Measurements from ENCODE around the gene PDGFA.

PDGFA gene

GRCh38 chr7:505171-505570, 14.5 kb downstream of the PDGFA start:
- Histone ChIP-seq H3F3A (ENCODE audit: control insufficient read depth, insufficient read depth) (no peaks in the 10 kb centered on the region), H3K4me1 (ENCODE audit: control insufficient read depth, low read length) (no peaks in the 10 kb centered on the region), H3K4me2 (ENCODE audit: low read length) (no peak overlapping the region), H3K9me3 (ENCODE audit: control insufficient read depth, insufficient read depth, low read length) (no peaks in the 10 kb centered on the region), H3K27ac (ENCODE audit: low read depth, low read length) (no peak overlapping the region), H3K4me3 (ENCODE audit: low read length) (no peak overlapping the region), H3K79me2 (ENCODE audit: control insufficient read depth, low read length) (no peaks in the 10 kb centered on the region), H3K9me2 (replicated peaks; ENCODE audit: control insufficient read depth, low read length) (no peaks in the 10 kb centered on the region), H3K36me3 (ENCODE audit: control insufficient read depth, low read length) (no peaks in the 10 kb centered on the region), H3K27me3 (ENCODE audit: control insufficient read depth, low read length) (no peaks in the 10 kb centered on the region), H4K20me1 (ENCODE audit: control insufficient read depth, insufficient read depth, low read depth, low read length) (no peaks in the 10 kb centered on the region)
- no peak for TF ChIP-seq CTCF (IDR thresholded peaks at IDR 0.05; ENCODE audit: low read depth, low read length, poor library complexity, severe bottlenecking)

GRCh38 chr7:504221-505111, 15.2 kb downstream of the PDGFA start:
- no peaks in the 10 kb centered on the region for H3K9me2 ChIP-seq (replicated peaks; ENCODE audit: control insufficient read depth, low read length)
- H3K4me2 ChIP-seq (ENCODE audit: low read length), result no peak overlapping the region
- no peaks in the 10 kb centered on the region for H3K79me2 ChIP-seq (ENCODE audit: control insufficient read depth, low read length)
- H3F3A ChIP-seq (ENCODE audit: control insufficient read depth, insufficient read depth), result no peaks in the 10 kb centered on the region
- H3K36me3 ChIP-seq (ENCODE audit: control insufficient read depth, low read length), result no peaks in the 10 kb centered on the region
- no peak overlapping the region for H3K4me3 ChIP-seq (ENCODE audit: low read length)
- no peaks in the 10 kb centered on the region for H3K27me3 ChIP-seq (ENCODE audit: control insufficient read depth, low read length)
- H3K27ac ChIP-seq (ENCODE audit: low read depth, low read length), result no peak overlapping the region
- H3K4me1 ChIP-seq (ENCODE audit: control insufficient read depth, low read length), result no peaks in the 10 kb centered on the region
- no peaks in the 10 kb centered on the region for H3K9me3 ChIP-seq (ENCODE audit: control insufficient read depth, insufficient read depth, low read length)
- H4K20me1 ChIP-seq (ENCODE audit: control insufficient read depth, insufficient read depth, low read depth, low read length), result no peaks in the 10 kb centered on the region
- TF ChIP-seq CTCF (IDR thresholded peaks at IDR 0.05; ENCODE audit: low read depth, low read length, poor library complexity, severe bottlenecking) (no peak), EZH2phosphoT487 (IDR thresholded peaks at IDR 0.05; ENCODE audit: borderline replicate concordance, low read length) (no peak)

GRCh38 chr7:503575-504111, 16.0 kb downstream of the PDGFA start:
- no peak overlapping the region for H3K4me3 ChIP-seq (ENCODE audit: low read length)
- no peaks in the 10 kb centered on the region for H3K9me3 ChIP-seq (ENCODE audit: control insufficient read depth, insufficient read depth, low read length)
- no peaks in the 10 kb centered on the region for H4K20me1 ChIP-seq (ENCODE audit: control insufficient read depth, insufficient read depth, low read depth, low read length)
- no peaks in the 10 kb centered on the region for H3K27me3 ChIP-seq (ENCODE audit: control insufficient read depth, low read length)
- no peaks in the 10 kb centered on the region for H3K79me2 ChIP-seq (ENCODE audit: control insufficient read depth, low read length)
- no peak overlapping the region for H3K27ac ChIP-seq (ENCODE audit: low read depth, low read length)
- no peaks in the 10 kb centered on the region for H3K4me1 ChIP-seq (ENCODE audit: control insufficient read depth, low read length)
- H3F3A ChIP-seq (ENCODE audit: control insufficient read depth, insufficient read depth), result no peaks in the 10 kb centered on the region
- no peaks in the 10 kb centered on the region for H3K9me2 ChIP-seq (replicated peaks; ENCODE audit: control insufficient read depth, low read length)
- TF ChIP-seq EZH2phosphoT487 (IDR thresholded peaks at IDR 0.05; ENCODE audit: borderline replicate concordance, low read length) (no peak), CTCF (IDR thresholded peaks at IDR 0.05; ENCODE audit: low read depth, low read length, poor library complexity, severe bottlenecking) (no peak)
- no peaks in the 10 kb centered on the region for H3K36me3 ChIP-seq (ENCODE audit: control insufficient read depth, low read length)
- H3K4me2 ChIP-seq (ENCODE audit: low read length), result no peak overlapping the region

All from DOHH2 (cell line).